Activated CD4-positive, alpha-beta T cell treated with anti-CD3 and anti-CD28 coated beads for 48 hours (primary cell): ENCODE measurements around the gene FAM120AOS.

ENCODE experiments used
- DNase-seq: peaks from one replicate; pipeline ENCODE4 v3.0.0-alpha.2; 2020

FAM120AOS gene

GRCh38 chr9:93436655-93437407, 16.6 kb downstream of the FAM120AOS start:
- DNase-seq, result no peak

GRCh38 chr9:93436218-93436617, 17.2 kb downstream of the FAM120AOS start:
- DNase-seq, result no peak

- no peak for DNase-seq
Measured at GRCh38 chr9:93435386-93435785, 18.0 kb downstream of the FAM120AOS start.

- DNase-seq, result no peak
Measured at GRCh38 chr9:93434056-93434455, 19.3 kb downstream of the FAM120AOS start.

- DNase-seq, result no peak
Measured at GRCh38 chr9:93432964-93433363, 20.4 kb downstream of the FAM120AOS start.

- no peak for DNase-seq
Measured at GRCh38 chr9:93431539-93432105, 21.8 kb downstream of the FAM120AOS start.

- DNase-seq, result peak; percentile 18
Measured at GRCh38 chr9:93427655-93428379, 25.6 kb downstream of the FAM120AOS start.

- no peak for DNase-seq
Measured at GRCh38 chr9:93422977-93423616, 30.3 kb downstream of the FAM120AOS start.

GRCh38 chr9:93419023-93419422, 34.4 kb downstream of the FAM120AOS start:
- no peak for DNase-seq

- no peak for DNase-seq
Measured at GRCh38 chr9:93417538-93417937, 35.8 kb downstream of the FAM120AOS start.

- no peak for DNase-seq
Measured at GRCh38 chr9:93416530-93417235, 36.7 kb downstream of the FAM120AOS start.

GRCh38 chr9:93415176-93415690, 38.1 kb downstream of the FAM120AOS start:
- DNase-seq, result no peak

- DNase-seq, result no peak
Measured at GRCh38 chr9:93413530-93413929, 39.9 kb downstream of the FAM120AOS start.

- no peak for DNase-seq
Measured at GRCh38 chr9:93406371-93406770, 47.0 kb downstream of the FAM120AOS start.

GRCh38 chr9:93398471-93398870, 54.9 kb downstream of the FAM120AOS start:
- no peak for DNase-seq

- DNase-seq, result no peak
Measured at GRCh38 chr9:93397661-93398373, 55.6 kb downstream of the FAM120AOS start.
